Measurements from ENCODE around the gene DNAJB6. TPM values are rescaled to one million over a fixed set of nuclear protein-coding genes. Genes with fewer than 3 reads are reported as not detected.
A peak's percentile ranks its signal among the peaks of the same experiment; 100 is the strongest.

DNAJB6 gene
- total and polyA plus RNA-seq, 5 donors from 2014 or later, result 115 to 250 (median 121) TPM

DNA sequence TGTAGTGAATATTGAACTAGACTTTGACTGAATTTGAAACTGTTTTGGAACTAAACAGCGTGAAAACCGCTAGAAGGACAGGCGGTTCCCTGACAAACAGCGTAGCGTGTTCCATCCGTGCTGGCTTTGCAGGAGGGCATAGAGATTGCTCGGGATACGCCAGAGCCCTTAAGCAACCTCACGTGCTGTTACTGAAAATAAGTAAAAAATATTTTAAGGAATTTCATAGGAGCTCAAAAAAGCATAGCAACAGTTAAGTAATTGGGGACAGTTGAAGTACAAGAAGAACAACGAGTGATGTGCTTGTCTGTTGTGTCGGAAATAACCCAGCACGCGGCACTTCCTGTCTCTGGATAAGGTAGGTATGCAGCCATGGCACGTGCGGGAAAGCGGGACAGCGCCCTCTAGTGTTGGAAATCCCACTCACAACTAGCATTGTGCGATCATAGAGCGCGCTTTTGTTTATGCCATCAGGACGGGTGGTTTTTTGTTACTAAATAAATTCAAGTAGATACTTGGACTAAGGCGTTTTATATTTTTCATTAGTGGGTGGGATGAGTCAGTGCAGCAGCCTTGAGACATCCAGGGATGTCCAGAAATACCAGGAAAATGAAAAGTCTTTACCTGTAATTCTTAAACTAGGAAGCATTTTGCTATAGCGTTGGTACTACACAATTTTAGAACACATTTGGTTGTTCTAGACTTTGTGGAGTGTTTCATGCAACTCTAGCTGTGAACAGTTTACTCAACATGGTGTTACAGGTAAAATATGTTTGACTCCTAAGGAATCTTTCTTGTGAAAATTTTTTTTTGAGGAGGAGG lies 50.4 kb downstream of the DNAJB6 start:
- peak overlapping the region; percentile 82 for H3K27ac ChIP-seq (ENCODE audit: insufficient read depth, low read length, poor library complexity, severe bottlenecking)
- H3K27ac Mint-ChIP-seq, result peak overlapping the region; percentile 49 to 91 (median 91)

GRCh38 chr7:157388301-157388700 lies 51.5 kb downstream of the DNAJB6 start:
- H3K4me1 Mint-ChIP-seq, result peaks cover 17 to 53% (median 36%) of the 10 kb centered on the region in 4 donors
- H3K4me3 Mint-ChIP-seq, result no peak overlapping the region

More for the DNA sequence above, 50.4 kb downstream of the DNAJB6 start:
- Histone ChIP-seq H3K4me1 (ENCODE audit: control insufficient read depth, insufficient read depth, low read length, poor library complexity, severe bottlenecking) (peaks cover 24% of the 10 kb centered on the region), H3K4me3 (ENCODE audit: low read depth, low read length) (peak overlapping the region; percentile 53), H3K27me3 (ENCODE audit: control insufficient read depth, insufficient read depth, low read length) (no peaks in the 10 kb centered on the region), H3K9me3 (ENCODE audit: control insufficient read depth in 2 of 2, low read length in 2 of 2) (no peaks in the 10 kb centered on the region), H3K36me3 (ENCODE audit: control insufficient read depth, insufficient read depth, low read length) (peaks cover 42% of the 10 kb centered on the region)
- Mint-ChIP-seq H3K27me3 (no peaks in the 10 kb centered on the region), H3K36me3 (peaks cover 35% of the 10 kb centered on the region), H3K9me3 (no peaks in the 10 kb centered on the region), H3K4me3 (peak overlapping the region; percentile 7 to 66 (median 38)), H3K4me1 (peaks cover 17 to 49% (median 33%) of the 10 kb centered on the region in 4 donors)
- DNase-seq, result peak; percentile 76 to 95 (median 87)
- peak; percentile 95 to 98 for ATAC-seq (ENCODE audit: low read depth in 2 of 2)

DNA sequence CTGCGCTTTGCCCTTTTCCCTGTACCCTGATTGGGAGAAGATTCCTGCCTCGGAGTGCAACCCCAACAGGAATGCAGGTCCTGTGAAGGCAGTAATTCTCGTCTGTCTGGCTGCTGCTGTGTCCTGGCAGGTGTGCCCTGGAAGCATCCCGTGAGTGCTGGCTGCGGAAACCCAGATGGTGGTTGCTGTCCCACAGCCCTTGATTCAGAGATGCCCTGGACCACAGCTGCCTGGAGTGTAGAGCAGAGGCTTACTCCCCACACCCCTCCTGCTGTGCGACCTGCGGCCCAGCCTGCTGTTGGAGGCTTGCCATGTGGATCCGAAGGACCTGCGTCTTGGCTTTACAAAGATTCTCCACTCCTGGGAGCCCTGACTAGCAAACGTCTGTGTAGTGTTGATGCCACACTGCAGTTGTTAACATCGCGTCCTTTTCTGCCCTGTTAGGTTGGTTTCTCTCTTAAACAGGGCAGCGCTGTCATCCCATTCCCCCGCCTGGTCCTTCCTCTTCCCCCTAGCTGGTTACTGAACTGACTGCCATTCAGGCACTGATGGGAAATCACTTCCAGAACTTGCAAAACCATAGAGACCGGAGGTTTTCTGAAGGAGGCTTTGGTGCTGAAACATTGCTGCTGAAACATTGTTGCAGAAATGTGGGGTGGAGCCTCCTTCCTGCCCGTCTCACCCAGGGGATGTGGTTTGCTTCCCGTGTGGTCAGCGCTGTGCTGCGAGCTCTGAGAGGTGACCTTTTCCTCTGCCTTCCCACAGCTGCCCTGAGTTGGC lies 53.3 kb downstream of the DNAJB6 start:
- Histone ChIP-seq H3K4me3 (ENCODE audit: low read depth, low read length) (peak overlapping the region; percentile 70), H3K27me3 (ENCODE audit: control insufficient read depth, insufficient read depth, low read length) (no peaks in the 10 kb centered on the region), H3K36me3 (ENCODE audit: control insufficient read depth, insufficient read depth, low read length) (peaks cover 15% of the 10 kb centered on the region), H3K27ac (ENCODE audit: insufficient read depth, low read length, poor library complexity, severe bottlenecking) (peak overlapping the region; percentile 34), H3K9me3 (ENCODE audit: control insufficient read depth in 2 of 2, low read length in 2 of 2) (no peaks in the 10 kb centered on the region), H3K4me1 (ENCODE audit: control insufficient read depth, insufficient read depth, low read length, poor library complexity, severe bottlenecking) (peaks cover 24% of the 10 kb centered on the region)
- DNase-seq, result peak in 2 of 3 donors; percentile 26 to 79
- no peaks in the 10 kb centered on the region for H3K9me3 Mint-ChIP-seq
- H3K27ac Mint-ChIP-seq, result peak overlapping the region; percentile 76 to 92 (median 80)
- peak in 1 of 2 donors; percentile 43 for ATAC-seq (ENCODE audit: low read depth in 2 of 2)
- no peaks in the 10 kb centered on the region for H3K27me3 Mint-ChIP-seq
- peaks cover 17 to 53% (median 36%) of the 10 kb centered on the region in 4 donors for H3K4me1 Mint-ChIP-seq
- H3K4me3 Mint-ChIP-seq, result peak overlapping the region; percentile 60 to 84 (median 77)
- peaks cover 21% of the 10 kb centered on the region for H3K36me3 Mint-ChIP-seq

More at GRCh38 chr7:157388301-157388700, 51.5 kb downstream of the DNAJB6 start:
- Mint-ChIP-seq H3K27me3 (no peaks in the 10 kb centered on the region), H3K36me3 (peaks cover 35% of the 10 kb centered on the region), H3K9me3 (no peaks in the 10 kb centered on the region), H3K27ac (no peak overlapping the region)
- Histone ChIP-seq H3K4me1 (ENCODE audit: control insufficient read depth, insufficient read depth, low read length, poor library complexity, severe bottlenecking) (peaks cover 24% of the 10 kb centered on the region), H3K27me3 (ENCODE audit: control insufficient read depth, insufficient read depth, low read length) (no peaks in the 10 kb centered on the region), H3K9me3 (ENCODE audit: control insufficient read depth in 2 of 2, low read length in 2 of 2) (no peaks in the 10 kb centered on the region), H3K4me3 (ENCODE audit: low read depth, low read length) (no peak overlapping the region), H3K27ac (ENCODE audit: insufficient read depth, low read length, poor library complexity, severe bottlenecking) (no peak overlapping the region), H3K36me3 (ENCODE audit: control insufficient read depth, insufficient read depth, low read length) (peaks cover 33% of the 10 kb centered on the region)
- no peak for DNase-seq
- ATAC-seq (ENCODE audit: low read depth in 2 of 2), result no peak

DNA sequence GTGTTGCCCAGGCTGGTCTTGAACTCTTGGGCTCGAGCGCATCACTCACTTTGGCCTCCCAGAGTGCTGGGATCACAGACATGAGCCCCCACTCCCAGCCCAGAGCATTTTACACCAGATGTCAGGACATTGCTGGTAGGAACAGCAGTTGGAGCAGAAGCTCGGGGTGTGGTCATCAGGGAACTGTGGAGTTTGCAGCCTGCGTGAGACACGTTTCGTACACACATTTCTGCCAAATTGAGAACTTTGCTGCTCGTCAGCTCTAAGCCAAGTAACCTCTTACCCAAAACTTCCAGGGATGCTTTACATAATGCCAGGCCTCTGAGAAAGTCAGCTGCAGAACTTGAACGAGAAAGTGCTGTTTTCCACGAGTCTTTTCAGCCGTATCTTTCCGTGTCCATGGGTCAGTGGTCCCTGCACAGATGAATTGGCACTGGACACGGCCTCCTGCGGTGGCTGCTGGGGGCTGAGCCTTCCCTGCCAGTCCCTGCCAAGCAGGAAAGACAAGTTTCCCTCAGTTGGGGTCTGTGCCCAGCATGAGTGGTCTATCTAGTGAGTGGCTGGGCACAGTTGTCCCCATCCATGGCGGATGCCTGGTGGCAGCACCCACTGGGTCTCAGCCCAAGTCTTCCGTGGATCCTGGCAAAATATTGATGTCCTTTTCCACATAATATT lies 54.4 kb downstream of the DNAJB6 start:
- Histone ChIP-seq H3K4me3 (ENCODE audit: low read depth, low read length) (no peak overlapping the region), H3K36me3 (ENCODE audit: control insufficient read depth, insufficient read depth, low read length) (peaks cover 11% of the 10 kb centered on the region), H3K27me3 (ENCODE audit: control insufficient read depth, insufficient read depth, low read length) (no peaks in the 10 kb centered on the region), H3K27ac (ENCODE audit: insufficient read depth, low read length, poor library complexity, severe bottlenecking) (no peak overlapping the region), H3K9me3 (ENCODE audit: control insufficient read depth in 2 of 2, low read length in 2 of 2) (no peaks in the 10 kb centered on the region), H3K4me1 (ENCODE audit: control insufficient read depth, insufficient read depth, low read length, poor library complexity, severe bottlenecking) (peaks cover 24% of the 10 kb centered on the region)
- Mint-ChIP-seq H3K36me3 (peaks cover 17% of the 10 kb centered on the region), H3K4me3 (peak overlapping the region in 2 of 4 donors; percentile 60 to 76), H3K27ac (peak overlapping the region in 1 of 3 donors; percentile 76), H3K9me3 (no peaks in the 10 kb centered on the region), H3K4me1 (peaks cover 15 to 55% (median 37%) of the 10 kb centered on the region in 4 donors), H3K27me3 (no peaks in the 10 kb centered on the region)
- DNase-seq, result no peak
- no peak for ATAC-seq (ENCODE audit: low read depth in 2 of 2)

GRCh38 chr7:157392256-157393037 lies 55.6 kb downstream of the DNAJB6 start:
- H3K27ac ChIP-seq (ENCODE audit: insufficient read depth, low read length, poor library complexity, severe bottlenecking), result no peak overlapping the region
- H3K27me3 ChIP-seq (ENCODE audit: control insufficient read depth, insufficient read depth, low read length), result no peaks in the 10 kb centered on the region
- peaks cover 8% of the 10 kb centered on the region for H3K36me3 ChIP-seq (ENCODE audit: control insufficient read depth, insufficient read depth, low read length)
- Mint-ChIP-seq H3K9me3 (no peaks in the 10 kb centered on the region), H3K36me3 (peaks cover 13% of the 10 kb centered on the region), H3K27me3 (no peaks in the 10 kb centered on the region), H3K4me3 (no peak overlapping the region), H3K27ac (peak overlapping the region in 1 of 3 donors; percentile 74), H3K4me1 (peaks cover 13 to 43% (median 30%) of the 10 kb centered on the region in 4 donors)
- ATAC-seq (ENCODE audit: low read depth in 2 of 2) (no peak), DNase-seq (no peak)
- no peaks in the 10 kb centered on the region for H3K9me3 ChIP-seq (ENCODE audit: control insufficient read depth in 2 of 2, low read length in 2 of 2)
- peaks cover 21% of the 10 kb centered on the region for H3K4me1 ChIP-seq (ENCODE audit: control insufficient read depth, insufficient read depth, low read length, poor library complexity, severe bottlenecking)
- no peak overlapping the region for H3K4me3 ChIP-seq (ENCODE audit: low read depth, low read length)

DNA sequence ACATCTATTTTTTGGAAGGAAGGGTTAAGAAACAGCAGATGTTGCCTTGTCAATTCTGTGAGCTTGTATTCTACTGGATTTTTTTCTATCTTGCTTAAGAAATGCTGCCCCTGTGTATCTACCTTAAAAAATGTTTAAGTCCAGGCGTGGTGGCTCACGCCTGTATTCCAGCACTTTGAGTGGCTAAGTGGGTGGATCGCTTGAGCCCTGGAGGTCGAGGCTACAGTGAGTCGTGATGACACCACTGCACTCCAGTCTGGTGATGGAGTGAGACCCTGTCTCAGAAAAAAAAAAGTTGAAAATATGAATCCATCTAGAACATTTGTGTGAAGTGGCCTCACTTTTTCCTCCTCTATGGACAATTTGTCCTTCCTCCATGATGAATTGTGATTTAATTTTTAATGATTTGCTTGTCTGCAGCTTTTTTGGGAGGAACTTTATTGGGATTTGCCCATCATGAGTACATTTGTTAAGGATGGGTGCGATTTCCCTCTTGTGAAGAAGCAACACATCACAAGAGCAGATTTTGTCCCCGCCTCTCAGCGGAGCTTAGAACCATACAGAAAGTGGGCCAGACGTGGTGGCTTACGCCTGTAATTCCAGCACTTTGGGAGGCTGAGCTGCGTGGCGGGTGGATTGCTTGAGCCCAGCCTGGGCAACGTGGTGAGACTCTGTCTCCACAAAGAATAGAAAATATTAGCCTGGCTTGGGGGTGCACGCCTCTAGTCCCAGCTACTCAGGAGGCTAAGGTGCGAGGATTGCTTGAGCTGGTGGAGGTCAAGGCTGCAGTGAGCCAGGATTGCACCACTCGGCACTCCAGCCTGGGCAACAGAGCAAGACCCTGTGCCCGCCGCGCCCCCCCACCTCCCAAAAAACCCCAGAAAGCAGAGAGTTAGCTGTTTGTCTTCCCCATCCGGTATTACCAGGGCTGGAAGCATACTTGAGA lies 57.7 kb downstream of the DNAJB6 start:
- Mint-ChIP-seq H3K4me1 (peaks cover 14 to 50% (median 32%) of the 10 kb centered on the region in 4 donors), H3K9me3 (no peaks in the 10 kb centered on the region), H3K4me3 (peak overlapping the region in 1 of 4 donors; percentile 45), H3K36me3 (peaks cover 15% of the 10 kb centered on the region), H3K27ac (peak overlapping the region in 1 of 3 donors; percentile 40), H3K27me3 (no peaks in the 10 kb centered on the region)
- H3K4me3 ChIP-seq (ENCODE audit: low read depth, low read length), result no peak overlapping the region
- H3K9me3 ChIP-seq (ENCODE audit: control insufficient read depth in 2 of 2, low read length in 2 of 2), result no peaks in the 10 kb centered on the region
- peaks cover 6% of the 10 kb centered on the region for H3K36me3 ChIP-seq (ENCODE audit: control insufficient read depth, insufficient read depth, low read length)
- ATAC-seq (ENCODE audit: low read depth in 2 of 2), result no peak
- H3K27ac ChIP-seq (ENCODE audit: insufficient read depth, low read length, poor library complexity, severe bottlenecking), result no peak overlapping the region
- no peaks in the 10 kb centered on the region for H3K27me3 ChIP-seq (ENCODE audit: control insufficient read depth, insufficient read depth, low read length)
- H3K4me1 ChIP-seq (ENCODE audit: control insufficient read depth, insufficient read depth, low read length, poor library complexity, severe bottlenecking), result peaks cover 31% of the 10 kb centered on the region
- DNase-seq, result no peak
